Inflammatory macrophage treated with lipopolysaccharide for 1 hour (primary cell): ENCODE measurements around the gene EFNB2.

Source experiments
- DNase-seq, 2 donors: peaks; one replicate each; pipeline ENCODE4 v3.0.0-alpha.2; 2020 to 2022

The EFNB2 gene

DNA sequence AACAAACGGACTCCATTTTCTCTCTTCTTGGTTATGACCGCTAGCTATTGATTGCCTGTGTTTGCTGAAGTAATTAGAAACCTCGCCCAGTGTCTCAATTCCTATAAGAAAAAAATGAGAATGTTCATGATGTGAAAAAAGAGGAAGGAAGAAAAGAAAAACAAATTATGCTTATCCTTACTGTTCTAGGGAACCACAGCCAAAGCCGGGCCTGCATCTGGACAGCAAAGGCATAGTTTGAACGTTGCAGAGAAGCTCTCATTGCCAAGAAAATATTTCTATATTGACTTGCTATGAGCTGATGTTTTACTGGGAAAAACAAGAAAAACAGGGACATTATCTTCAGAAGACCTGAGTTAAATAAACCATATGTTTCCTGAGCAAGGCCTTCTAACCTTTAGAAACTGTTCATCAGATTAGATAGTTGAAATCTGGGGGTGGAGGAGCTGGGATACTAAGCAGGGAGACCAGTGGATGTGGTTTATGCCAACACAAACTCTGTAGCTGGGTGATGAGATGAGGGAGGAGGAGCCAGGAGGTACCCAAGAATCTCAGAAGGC lies 55.0 kb downstream of the EFNB2 start:
- DNase-seq: no peak

DNA sequence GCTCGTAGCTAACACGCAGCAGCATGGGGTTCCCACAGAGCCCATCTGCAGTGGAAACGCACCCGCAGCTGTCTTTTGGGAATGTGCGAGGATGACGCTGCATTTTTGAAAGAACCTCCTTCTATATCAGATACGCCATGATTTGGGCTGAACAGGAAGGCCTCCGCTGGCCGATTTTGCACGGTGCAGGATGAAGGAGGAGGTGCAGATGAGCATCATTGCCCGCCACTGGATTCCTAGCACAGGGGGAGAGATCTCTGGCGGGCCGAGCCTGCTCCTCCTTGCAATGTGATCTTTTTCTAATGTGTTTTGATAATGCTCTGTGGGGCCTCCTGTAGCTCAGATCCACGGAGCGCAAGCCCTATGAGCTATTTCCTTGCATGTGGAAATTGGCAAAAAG lies 55.5 kb downstream of the EFNB2 start:
- DNase-seq: no peak

DNA sequence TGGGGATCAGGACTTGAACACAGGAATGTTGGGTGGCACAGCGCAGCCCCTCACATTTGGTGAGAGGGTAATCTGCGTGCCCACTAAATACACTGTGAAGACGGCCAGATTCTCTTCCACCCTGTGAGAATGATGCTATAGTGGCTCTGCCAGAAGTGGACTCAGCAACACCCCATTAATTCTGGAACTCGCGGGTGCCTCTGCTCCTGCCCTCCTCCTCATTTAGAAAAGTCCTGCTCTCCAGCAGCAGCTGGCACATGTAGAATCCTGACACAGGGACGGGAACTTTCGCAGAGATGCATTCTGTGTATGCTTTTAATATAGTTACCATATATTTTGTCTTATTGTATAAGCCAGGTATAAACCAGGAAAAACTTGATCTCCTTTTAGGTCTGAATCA lies 57.3 kb downstream of the EFNB2 start:
- DNase-seq: no peak

DNA sequence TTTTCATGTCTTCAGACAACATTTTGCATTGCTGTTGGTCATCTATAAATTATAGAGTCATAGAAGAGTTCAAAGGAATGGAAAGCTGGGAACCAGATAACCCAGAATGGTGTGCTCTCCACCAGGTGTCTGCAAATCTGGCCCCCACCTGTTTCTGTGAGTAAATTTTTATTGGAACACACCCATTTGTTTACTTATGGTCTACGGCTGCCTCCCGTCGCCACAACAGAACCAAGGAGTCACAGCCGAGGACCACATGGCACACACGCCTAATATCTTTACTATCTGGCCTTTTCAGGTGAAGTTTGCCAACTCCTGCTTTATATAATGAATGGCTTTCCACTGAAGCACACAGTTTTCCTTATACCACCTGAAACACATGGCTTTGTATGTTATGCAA lies 58.2 kb downstream of the EFNB2 start:
- DNase-seq: no peak

DNA sequence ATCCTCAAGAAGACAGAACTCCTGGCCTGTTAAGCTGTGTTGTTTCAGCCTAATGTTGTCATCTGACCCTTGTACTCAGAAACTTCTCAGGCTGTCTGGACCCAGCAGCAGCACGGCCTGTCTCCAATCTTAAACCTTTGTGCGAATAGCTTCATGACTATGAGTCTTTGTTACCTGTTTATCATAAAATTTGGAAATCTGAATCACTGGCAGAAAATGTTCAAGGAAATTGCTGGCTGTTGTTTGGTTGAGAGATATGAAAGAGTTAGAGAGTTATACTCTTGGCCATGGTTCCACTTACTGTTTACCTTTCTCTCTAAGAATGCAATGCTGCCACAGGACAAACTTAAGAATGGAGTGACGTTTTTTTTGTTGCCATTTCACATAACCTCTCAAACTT lies 59.6 kb downstream of the EFNB2 start:
- no peak for DNase-seq

DNA sequence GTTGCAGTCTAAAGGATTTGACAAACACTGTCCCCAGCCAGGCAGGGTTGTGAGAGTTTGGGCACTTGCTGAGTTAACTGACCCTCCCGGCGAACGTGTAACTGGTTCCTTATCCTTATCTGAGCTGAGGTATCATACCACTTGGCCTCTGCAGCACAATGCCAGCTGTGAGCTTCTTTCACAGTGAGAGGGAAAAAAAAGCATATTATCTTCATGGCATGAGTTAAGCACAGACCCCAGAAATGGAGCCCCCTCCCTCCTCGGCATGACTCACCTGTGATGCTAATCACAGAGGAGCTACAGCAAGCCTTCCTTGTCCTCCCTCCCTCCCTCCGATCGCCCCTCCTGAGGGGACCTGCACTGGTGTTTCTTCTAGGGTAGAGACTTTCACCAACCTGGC lies 60.5 kb downstream of the EFNB2 start:
- DNase-seq: no peak

DNA sequence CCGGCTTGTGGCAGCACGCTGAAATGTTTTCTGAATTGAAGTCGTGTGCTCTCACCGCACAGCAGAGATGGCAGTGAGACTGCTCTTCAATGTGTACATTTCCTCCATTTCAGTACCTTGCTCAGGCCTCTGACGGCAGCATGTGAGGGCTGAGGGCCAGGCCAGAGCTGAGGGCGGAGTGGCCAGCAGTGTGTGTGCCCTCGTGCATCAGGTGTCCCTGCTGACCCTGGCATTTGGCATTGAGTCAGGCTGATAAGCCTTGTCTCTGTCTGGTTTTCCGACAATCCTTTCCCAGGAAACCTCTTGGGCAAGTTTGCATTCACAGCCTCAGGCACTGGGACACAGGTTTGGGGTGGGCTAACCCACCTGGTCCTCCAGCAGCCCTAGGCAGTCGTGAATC lies 62.3 kb downstream of the EFNB2 start:
- no peak for DNase-seq

DNA sequence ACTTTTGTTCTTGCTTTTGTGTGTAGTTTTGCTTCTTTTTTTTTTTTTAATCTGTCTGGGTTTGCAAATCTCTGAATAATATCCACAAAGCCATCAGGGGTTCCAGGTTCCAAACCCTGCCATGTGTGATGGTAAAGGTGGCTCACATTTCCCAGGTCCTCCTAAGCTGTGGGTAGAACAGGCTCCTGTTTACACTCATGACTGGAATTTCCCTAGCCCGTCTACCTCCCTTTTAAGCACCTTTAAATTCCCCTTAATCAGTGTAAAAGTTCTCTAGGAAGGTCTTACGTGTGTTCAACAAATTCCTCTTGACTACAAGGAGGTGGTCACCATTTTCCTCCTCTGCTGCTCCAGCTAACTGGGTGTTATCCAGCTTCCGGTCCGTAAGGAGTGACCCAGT lies 62.8 kb downstream of the EFNB2 start:
- DNase-seq: no peak

DNA sequence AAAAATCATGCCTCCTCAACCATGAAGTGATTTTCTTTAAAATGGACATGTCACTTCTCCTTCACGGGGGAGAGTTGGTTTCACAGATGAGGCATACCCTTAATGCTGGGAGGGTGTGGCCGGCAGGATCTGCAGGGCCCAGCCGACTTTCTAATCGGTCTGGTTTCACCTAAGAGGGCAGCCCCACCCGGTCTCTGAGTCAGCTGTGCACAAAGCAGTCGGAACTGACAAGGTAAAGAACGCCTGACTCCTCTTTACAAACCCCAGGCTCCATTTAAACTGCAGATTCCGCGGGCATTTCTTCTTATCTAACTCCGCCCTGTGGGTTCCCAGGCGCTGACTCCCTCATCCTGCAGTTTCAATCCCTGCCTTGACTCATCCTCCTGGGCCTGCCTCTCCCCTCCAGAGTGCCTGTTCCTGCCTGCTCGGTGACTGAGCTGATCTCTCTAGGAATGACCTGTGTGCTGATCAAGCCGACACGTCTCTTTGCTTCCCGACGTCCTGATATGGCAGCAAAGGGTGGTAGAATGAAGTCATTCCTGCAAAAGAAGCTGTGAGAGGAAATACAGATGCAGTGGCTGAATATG lies 63.4 kb downstream of the EFNB2 start:
- no peak for DNase-seq

DNA sequence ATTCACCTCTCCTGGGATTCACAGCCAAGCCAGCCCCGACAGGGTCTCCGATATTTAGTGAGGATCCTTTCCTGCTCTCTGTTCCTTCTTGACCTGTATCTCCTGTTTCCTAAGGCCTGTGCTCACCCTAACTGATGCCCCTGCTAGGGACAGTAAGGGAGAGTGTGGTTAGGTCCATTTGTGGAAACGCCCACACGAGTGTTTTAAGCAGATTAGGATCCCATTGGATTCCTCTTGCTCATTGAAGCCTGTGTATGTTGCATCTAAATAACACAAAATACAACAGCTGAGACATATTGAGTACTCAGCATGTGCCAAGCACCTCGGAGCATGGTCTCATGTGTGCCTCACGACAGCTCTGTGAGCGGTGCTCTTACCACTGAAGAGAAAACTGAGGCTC lies 64.9 kb downstream of the EFNB2 start:
- DNase-seq: no peak

DNA sequence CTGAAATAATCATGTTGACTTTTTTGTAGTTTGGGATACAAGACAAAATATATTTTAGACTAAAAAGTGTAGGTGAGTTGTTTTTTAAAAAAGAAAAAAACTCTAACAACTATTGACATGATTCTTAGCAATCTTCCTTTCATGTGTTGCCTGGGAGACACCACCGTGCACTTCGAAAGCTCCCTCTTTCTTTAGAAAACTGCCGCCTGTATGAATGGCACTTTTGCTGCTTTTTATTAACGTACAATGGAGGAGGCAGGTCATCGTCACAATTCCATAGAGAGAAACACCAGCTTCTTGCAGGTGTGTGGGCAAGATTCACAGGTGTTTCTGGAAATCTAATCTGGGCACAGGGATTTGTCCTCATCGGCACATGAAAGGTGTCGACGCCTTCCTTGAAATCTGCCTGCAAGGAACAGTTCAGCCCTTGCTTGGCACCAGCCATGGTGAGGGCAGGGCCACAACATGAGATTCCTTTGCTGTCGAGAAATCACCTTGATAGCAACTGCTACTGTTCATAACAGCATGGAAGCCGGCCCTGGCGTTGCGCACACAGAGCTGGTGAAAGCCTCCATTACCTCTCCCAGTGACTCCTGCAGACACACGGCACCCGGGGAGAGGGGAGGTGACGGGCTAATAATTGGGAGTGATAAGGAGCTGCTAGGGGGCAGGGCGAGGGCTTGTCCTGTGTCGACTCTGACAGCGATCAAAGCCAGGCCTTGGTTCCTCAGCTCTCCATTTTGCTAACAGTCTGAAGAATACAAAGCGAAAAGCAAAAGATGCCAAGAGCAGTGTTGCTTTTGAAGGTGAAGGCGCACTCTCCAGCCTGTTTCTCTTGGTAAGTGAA lies 66.5 kb downstream of the EFNB2 start:
- no peak for DNase-seq

DNA sequence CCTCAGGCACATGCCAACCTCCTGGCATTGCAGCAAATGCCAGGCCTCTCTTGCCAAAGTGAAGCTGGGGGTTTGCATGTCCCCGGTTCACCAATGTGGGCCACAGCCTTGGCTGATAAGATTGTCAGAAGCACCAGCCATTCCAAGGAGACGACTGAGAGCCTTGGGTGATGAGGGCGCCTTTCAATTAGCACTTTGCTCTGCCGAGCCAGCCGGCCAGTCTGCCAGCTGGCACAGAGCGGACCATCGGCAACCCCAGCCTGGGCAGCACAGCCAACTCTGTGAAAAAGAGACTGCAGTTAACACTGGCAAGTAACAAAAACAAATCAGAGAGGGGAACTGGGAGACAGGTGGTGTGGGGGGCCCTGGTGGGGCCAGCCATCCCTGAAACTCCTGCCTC lies 67.3 kb downstream of the EFNB2 start:
- DNase-seq: no peak

DNA sequence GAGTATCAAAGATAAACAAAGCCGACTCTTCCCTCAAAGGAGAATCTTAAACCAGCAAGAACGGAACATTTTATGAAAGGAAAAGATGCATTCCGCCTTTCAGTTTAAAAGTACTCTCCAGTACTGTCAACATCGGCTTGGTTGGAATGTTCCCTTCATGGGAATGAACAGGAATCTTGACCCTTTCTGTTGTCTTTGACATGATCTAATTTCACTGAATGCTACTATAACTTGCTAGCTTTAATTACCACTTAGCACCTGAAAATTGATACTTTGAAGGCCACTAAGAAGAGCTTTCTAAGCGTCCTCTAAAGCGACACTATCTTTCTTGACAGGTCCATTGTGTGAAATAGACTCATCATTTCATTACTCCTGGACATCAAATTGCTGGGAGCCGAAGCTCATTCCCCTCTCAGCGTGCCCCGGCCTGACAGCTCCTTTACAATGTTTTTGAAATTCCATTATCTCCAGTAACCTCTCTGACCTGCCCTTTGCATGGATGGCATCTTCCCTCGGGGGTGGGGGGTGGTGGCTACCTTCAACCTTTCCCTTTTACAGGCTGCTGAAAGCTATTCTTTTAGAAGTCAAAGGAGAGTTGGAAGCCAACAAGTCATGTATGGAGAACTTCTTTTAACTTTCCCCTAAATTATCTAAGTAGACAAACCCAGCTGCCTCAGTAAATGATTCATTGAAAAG lies 67.9 kb downstream of the EFNB2 start:
- DNase-seq: no peak

DNA sequence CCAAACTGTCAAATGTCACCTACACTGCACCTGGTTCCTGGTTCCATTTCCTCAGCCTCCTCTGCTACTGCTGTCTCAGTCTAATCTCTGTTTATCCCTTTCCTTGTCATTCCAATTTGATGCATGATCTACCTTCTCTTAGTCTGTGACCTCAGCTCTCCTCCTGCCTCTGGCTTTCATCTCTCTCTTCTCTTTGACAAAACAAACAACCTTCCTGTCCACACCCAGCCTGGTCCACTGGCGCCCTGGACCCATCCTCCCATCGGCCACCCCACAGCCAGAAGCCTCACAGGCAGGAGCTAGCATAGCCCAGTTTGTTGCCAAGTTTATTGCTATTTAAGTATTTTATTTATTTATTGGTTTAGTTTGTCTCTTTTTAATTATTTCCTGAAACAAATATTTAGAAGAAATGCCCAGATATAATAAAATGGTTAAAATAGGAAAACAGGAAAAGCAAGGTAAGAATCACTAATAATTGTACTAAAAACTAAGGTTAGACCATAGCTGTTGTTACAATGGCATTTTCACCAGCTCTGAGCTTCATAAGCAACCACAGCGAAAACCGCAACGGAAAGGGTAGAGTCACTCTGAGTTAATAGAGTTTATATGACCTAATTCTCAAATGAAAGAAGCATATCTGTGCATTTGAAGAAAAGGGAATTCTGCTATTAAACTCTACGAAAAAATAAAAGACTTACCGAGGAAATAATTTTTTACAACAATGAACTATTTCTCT lies 68.6 kb downstream of the EFNB2 start:
- no peak for DNase-seq

DNA sequence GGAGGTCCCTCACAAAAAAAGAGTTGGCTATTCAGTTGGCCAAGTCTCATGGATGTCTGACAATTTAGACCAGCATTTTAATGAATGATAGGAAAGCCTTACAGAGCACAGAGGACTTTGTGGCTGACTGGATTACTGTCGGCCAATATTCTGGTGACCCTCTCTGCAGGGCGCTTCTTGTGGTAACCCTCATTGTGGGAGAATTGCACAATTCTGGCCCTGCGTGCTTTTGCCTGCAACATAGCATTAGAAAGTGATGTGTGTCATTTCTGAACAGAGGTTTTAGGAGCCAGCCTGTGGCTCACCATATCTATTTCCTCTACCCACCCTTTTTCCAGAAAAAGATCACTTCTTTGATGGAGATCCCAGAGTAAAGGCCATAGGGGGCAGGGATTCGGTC lies 71.4 kb downstream of the EFNB2 start:
- no peak for DNase-seq

DNA sequence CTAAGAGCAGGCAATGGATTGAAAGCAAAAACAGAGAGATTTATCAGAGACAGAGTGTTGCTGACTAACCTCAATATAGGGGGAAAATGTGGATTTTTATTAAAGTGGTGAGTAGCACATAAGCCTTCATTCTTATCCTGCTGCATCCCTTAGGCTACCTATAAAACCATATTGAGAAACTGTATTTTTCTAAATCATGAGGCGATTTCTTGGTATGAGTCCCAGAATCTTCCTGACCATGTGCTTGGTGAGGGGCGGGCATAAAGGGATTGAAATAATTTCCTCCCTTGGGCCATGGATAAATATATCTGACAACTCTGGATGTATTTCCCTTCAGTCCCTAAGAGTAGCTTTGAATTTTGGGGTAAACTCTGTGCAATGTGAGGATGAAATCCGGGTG lies 72.8 kb downstream of the EFNB2 start:
- DNase-seq: no peak

DNA sequence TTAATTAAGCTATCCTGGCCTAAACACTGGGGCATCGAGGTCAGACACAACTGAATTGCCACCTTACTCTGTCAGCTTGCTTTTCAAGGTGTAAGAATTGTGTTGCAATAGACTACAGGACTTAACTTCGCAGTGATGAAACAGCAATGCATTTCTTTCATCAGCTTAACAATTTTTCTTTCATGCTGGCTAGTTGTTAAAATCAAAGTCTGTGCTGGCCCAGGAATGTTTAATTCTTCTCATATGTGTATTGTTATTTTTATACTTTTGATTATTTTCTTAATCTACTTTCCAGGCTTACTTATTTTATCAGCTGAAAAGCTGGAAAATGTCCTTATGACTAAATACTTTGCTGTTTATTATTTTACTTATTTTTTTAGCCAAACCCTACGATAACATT lies 79.7 kb downstream of the EFNB2 start:
- no peak for DNase-seq

DNA sequence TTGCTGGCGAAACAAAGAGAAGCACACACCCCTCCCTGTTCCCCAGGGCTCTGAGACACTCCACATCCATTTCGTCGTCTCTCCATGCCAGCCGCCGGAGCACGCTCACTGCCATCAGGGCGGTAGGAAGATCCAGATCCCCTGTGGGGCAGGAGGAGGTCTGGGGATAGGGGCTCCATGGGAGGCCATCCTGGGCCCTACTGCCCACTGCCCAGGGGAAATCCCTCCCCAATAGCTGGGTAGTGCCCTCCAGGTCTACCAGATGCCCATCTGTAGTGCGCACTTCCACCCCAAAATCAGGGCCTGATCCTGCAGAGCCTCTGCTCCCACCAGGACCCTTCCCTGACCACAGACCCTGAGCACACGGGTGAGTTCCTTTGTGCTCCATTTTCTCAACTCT lies 80.3 kb downstream of the EFNB2 start:
- no peak for DNase-seq

DNA sequence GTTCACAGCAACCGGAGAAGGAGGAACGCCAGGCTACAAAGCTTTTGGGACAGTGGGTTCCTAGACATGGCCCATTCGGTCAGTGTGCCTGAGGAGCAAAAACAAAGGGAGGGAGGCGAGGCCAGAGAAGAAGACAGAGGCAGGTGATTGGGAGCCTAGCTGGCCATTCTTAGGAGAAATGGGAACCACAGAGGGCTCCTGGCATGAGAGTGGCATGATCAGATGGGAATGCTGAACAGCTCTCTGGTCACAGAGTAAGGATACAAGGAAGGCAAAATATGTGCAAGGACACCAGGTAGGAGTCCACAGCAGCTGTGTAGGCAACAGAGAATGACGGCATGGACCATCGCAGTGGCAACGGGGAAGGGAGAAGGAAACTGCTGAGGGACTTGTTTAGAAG lies 82.4 kb downstream of the EFNB2 start:
- DNase-seq: no peak

DNA sequence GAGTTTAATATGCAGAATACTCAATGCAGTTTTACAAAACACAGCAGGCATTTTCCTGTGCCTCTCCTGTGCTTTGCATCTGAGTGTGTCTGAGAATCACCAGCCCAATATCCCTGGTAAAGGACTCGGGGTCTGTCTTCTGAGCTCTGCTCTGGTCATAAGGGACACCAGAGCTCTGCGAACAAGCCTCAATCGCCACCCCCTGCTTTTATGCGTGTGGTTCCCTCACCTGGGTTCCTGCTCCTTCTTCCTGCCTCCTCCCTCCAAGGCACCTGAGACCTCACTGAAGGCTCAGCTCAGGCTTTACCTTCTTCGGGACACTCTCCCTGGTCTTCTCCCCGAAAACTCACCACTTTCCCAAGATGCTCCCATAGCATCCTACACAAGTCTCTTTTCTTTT lies 84.5 kb downstream of the EFNB2 start:
- DNase-seq: no peak

DNA sequence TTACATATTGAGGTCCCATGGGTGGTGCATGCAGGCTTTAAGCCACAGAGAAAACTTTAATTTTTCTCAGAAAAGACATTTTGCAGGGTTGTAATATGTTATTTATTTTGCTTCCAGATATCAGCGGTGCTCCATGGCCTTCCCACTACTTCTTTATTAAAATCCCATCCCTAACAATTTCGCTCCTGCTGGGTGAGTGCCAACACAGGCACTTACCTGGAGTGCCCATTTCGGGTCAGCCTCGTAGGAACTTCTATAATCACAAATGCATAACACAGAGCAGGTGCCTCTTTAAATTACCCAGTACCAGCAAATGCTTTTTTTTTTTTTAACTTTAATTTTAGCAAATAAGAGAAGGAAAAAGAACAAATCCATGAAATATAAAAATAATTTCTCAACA lies 86.4 kb downstream of the EFNB2 start:
- no peak for DNase-seq

DNA sequence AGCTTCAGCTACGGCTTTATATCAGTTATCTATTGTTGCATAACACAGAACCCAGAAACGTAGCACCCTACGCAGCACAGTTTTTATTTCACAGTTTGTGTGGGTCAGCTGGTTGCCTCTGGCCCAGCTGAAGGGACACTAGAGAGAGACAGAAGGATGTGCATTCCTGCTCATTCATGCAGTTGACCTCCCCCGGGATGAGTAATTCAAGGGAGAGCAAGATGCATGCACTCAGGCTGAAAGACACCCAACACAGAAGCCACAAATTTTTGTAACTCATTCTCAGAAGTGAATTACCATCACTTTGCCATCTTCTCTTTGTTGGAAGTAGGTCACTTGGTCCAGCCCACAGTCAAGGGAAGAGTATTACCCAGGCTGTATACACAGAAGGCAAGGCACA lies 89.5 kb downstream of the EFNB2 start:
- no peak for DNase-seq

DNA sequence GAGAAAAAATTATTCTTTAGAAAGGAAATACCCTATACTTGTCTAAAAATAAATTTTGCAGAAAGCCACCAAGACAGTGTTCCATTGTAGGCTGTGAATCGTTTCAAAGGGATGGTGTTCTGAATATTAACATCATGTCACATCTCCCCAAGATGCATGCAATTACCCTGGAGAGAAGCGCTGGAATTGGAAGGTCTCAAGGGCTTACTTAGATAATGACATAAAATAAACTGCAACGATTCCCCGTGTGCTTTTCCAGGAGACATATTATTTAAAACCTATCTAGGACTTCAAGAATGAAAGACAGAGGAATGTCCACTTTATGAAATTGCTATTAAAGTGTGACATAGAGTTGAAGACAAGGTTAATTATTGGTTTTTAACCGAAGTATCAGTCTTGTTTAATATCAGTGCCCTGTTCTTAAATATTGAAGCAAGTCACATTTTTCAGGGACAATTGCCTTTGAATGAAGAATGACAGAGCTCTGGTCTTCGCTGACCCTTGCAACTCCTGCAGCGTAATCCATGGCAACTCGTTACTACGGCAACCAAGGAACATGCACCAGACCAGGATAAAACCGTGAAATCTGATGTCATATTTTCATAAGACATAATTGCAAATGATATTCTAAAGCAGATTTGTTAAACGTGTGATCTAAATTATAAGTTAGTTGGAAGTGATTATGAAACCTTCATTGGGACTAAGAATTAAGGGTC lies 91.7 kb downstream of the EFNB2 start:
- DNase-seq: no peak
